HG03066 (cell line): ENCODE measurements around the gene CCL24.
"Not testable (repeated sequence)": the region's sequence is repeated elsewhere in the genome, so short reads cannot be mapped to it uniquely, and the experiment has no call there.

Source experiments
- ATAC-seq: cut with Tn5 transposase; IDR thresholded peaks from one replicate; pipeline ENCODE4 v1.9.1; 2021; ENCODE audit warnings: low read depth; ENCODE audit not compliant: unreplicated experiment

CCL24 gene, protein sequence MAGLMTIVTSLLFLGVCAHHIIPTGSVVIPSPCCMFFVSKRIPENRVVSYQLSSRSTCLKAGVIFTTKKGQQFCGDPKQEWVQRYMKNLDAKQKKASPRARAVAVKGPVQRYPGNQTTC

DNA sequence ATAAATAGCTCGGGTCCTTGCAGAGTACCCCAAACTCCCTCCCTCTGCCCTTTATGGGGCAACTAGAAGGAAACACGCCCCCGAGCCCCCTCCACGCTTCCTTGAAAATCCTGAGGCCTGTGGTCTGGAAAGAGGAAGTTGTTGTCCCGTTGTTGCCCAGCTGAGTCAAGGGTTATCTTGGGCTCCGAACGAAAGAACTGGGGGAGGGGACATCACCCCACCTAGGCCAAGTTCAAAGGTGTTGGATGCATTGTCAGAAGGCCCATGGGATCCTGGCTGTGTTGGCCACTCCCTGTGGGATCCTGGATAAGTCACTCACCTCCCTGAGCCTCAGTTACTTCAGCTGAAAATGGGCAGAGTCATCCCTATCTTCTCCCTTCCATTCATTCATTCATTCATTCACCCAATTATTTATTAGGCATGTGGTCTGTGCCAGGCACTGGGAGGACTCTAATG, at the start of gene CCL24:
Gene CCL24 (minus strand): TSS at position 26 of the 456 bp plus-strand sequence. CDS start 91 bp downstream, outside the sequence.
- ATAC-seq, result no peak

DNA sequence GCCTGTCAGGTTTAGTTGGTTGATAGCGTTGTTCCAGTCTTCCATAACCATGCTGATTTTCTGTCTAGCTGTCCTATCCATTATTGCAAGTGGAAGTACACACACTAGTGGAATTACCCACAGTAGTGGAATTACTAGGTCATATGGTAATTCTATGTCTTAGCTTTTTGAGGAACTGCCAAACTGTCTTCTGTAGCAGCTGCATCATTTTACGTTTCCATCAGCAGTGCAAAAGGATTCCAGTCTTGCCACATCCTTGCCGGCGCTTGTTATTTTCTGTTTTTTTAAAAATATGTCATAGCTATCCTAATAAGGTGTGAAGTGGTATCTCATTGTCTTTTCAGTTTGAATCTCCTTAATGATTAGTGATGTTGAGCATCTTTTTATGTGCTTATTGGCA, 48.0 kb upstream of the CCL24 start:
- ATAC-seq, result no peak

DNA sequence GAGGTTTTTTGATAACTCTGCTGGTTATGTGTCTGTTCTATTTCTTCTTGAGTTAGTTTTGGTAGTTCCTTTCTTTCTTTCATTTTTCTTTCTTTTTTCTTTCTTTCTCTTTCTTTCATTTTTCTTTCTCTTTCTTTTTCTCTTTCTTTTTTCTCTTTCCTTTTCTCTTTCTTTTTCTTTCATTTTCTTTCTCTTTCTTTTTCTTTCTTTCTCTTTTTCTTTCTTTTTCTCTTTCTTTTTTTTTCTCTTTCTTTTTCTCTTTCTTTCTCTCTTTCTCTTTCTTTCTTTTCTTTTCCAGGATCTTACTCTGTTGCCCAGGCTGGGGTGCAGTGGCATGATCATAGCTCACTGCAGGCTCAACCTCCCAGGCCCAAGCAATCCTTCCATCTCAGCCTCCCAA, 44.8 kb upstream of the CCL24 start:
- no peak for ATAC-seq

DNA sequence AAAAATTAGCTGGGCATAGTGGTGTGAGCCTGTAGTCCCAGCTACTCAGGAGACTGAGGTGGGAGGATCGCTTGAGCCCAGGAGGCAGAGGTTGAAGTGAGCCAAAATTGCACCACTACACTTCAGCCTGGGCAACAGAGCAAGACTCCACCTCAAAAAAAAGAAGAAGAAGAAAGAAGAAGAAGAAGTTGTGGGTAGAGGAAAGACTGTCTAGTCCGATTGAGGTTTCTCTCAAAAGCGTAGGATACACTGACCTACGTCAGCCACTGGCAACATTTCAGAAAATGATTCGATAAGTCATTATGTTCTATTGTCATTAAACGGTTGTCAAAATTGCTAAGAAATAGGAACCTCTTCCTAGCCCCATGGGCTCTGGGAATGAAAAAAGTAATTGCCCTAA, 42.9 kb upstream of the CCL24 start:
- ATAC-seq, result no peak

DNA sequence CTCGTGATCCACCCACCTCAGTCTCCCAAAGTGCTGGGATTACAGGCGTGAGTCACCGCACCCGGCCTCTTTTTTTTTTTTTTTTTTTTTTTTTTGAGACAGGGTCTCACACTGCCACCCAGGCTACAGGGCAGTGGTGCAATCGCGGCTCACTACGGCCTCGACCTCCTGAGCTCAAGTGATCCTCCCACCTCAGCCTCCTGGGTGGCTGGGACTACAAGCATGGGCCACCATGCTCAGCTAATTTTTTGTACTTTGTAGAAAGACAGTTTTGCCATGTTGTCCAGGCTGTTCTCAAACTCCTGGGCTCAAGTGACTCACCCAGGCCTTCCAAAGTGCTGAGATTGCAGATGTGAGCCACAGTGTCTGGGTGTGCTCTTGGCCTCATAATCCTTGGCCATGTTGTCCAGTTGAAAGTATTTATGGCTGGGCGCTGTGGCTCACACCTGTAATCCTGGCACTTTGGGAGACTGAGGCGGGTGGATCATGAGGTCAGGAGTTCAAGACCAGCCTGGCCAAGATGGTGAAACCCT, 41.3 kb upstream of the CCL24 start:
- ATAC-seq, result not testable (repeated sequence)

DNA sequence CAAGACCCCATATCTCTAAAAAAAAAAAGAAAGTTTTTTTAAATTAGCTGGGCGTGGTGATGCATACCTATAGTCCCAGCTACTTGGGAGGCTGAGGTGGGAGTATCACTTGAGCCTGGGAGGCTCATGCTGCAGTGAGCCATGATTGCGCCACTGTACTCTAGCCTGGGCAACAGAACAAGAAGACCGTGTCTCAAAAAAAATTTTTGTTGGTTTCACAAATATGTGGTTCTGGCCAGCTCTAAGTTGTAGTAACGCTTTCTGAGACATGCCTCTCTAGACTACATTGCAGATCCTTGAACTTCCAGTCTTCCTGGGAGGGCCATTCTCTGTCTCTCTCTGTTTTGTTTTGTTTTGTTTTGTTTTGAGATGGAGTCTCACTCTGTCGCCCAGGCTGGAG, 40.6 kb upstream of the CCL24 start:
- ATAC-seq, result no peak

DNA sequence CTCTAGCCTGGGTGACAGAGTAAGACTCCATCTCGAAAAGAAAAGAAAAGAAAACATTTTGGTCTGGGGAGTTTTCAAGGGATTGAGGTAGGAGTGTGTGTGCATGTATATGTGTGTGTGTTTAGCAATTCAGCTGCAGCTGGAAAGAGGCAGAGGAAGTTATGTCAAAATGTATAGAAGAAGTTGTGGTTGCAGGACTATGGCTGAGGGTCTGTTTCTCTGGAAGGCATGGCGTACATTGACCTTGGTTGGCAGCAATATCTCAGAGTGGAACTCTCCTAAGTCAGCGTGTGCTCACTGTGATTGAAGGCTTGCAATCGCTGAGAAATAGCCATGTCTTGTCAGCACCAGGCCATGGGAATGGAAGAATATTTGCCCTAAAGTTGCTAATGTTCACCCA, 36.6 kb upstream of the CCL24 start:
- no peak for ATAC-seq

DNA sequence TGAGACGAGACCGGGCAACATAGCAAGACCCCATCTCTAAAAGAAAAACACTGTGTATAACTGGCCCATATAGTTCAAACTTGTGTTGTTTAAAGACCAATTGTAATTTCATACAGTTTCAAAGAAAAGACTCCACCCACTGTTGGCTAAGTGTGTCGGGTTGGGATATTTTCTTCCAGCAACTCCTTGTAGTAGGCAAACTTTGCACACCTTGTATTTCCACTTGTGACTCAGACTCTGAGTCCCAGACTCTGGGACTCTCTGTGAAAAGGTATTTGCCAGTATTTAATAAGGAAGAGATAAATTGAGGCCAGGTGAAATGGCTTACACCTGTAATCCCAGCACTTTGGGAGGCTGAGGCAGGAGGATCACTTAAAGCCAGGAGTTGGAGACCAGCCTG, 36.0 kb upstream of the CCL24 start:
- no peak for ATAC-seq

DNA sequence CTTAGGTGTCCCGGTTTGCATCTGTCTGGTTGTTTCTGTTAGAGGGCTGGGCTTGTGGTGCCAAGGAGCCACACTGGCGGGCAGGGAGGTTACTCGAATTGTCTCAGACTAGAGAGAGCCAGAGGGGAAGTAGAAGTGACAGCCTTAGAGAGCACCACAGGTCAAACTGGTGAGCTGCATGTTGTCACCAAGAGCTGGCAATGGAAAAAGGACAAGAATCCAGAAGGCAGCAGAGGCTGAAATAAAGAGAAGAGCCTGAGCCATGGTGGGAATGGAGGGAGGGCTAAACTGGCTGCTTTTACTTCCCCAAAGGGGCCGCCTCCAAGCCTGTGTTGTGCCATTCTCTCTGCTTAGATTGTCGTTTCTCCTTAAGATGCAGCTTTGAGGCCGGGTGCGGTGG, 34.1 kb upstream of the CCL24 start:
- no peak for ATAC-seq

DNA sequence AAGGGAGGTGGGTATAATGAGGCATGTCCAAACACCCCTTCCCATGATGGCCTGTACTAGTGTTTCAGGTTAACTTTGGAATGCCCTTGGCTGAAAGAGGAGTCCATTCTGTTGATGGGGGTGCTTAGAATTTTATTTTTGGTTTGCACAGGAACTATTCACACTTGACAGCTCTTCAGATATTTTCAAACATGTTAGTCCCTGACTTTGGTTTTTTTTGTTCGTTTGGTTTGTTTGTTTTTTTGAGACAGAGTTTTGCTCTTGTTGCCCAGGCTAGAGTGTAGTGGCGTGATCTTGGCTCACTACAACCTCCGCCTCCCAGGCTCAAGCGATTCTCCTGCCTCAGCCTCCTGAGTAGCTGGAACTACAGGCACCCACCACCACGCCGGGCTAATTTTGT, 31.5 kb upstream of the CCL24 start:
- ATAC-seq, result not testable (repeated sequence)

DNA sequence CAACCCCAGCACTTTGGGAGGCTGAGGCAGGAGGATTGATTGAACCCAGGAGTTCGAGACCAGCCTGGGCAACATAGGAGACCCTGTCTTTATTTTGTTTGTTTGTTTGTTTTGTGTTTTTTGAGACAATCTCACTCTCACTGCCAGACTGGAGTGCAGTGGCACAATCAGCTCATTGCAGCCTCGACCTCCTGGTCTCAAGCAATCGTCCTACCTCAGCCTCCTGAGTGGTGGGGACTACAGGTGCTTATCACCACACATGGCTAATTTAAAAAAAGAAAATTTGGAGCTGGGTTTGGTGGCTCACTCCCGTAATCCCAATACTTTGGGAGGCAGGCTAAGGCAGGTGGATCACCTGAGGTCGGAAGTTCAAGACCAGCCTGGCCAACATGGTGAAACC, 30.6 kb upstream of the CCL24 start:
- ATAC-seq, result no peak

DNA sequence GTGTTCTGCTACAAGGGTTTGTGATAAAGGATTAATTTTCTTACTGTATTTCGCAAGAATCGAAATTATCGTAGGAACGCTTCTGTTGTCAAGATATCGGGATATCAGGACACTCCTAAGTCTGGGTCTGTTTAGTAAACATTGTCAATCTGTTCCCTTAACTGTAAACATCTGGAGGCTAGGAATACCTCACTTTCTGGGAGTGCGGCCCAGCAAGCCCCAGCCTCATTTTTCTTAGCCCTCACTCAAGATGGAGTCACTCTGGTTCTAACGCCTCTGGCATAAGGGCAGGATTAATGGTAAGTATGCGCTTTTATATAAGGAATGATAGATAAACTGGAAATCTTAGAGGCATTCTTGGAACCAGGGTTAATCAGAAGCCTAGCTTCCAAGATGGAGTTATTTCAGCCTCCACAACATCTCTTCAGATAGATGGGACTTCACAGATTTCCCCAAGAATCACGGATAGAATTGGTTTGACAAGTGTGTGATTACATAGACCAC, 30.1 kb upstream of the CCL24 start:
- no peak for ATAC-seq

DNA sequence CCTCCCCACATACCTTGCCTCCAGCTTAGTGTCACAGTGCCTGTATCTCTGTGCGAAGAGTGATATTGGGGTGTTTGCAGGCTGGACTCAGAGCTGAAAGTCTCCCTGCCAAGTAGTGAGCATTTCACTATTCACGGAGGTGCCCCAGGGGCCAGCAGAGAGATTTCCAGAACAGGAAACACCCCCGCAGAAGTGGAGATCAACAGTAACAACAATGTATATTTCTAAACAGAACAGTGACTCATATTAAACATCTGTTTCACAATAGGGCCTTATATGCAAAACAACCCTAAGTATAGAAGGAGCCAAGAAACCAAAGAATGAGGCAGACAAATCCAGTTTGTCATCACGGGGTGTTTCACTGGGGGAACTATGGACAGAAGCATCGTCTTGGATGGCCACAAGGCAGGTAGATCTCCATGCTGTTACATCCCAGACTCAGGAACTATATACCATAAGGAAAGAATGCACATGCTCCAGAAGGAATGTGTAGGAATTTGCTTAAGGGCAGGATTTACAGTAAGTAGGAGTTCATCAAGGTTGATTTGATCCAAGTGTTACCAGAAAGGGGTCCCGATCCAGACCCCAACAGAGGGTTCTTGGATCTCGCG, 29.3 kb upstream of the CCL24 start:
- ATAC-seq, result peak; percentile 87

DNA sequence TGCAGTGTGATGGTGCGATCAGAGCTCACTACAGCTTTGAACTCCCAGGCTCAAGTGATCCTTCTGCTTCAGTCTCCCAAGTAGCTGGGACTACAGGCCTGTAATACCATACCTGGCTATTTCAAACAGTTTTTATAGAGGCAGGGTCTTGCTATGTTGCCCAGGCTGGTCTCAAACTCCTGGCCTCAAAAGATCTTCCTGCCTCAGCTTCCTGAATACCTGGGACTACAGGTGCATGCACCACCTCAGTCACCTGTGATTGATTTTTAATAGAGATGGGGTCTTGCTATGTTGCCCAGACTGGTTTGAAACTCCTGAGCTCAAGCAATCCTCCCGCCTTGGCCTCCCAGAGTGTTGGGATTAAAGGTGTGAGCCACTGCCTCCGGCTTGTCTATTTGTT, 26.4 kb upstream of the CCL24 start:
- no peak for ATAC-seq

DNA sequence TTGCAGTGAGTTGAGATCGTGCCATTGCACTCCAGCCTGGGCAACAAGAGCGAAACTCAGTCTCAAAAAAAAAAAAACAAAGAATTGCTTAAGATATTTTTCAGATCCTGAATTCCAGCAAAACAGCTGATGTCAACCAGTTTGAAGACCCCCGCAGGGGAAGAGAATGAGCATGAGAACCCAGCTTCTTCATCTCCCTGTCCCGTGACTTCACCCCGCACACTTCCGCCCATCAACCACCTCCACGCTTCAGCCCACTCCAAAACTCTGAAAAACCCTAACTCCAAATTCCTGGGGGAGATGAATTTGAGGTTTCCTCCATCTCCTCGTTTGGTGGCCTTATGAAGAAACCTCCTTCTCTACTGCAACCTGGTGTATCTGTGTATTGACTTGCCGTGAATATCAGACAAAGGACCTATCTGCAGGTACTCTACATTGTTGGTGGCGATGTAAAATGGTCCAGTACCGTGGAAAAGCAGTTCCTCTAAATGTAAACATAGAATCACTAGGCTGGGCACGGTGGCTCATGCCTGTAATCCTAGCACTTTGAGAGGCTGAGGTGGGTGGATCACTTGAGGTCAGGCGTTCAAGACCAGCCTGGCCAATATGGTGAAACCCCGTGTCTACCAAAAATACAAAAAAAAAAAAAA, 24.8 kb upstream of the CCL24 start:
- ATAC-seq, result not testable (repeated sequence)

DNA sequence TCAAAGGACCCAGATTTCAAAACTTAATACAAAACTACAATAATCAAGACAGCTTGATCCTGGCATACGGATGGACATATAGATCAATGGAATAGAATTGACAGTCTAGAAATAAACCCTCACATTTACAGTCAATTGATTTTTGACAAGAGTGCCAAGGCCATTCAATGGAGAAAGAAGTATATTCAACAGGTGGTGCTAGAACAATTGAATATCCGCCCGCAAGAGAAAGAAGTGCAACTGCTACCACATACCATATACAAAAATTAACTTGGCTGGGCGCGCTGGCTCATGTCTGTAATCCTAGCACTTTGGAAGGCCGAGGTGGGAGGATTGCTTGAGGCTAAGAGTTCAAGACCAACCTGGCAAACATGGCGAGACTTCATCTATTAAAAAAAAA, 23.2 kb upstream of the CCL24 start:
- ATAC-seq, result no peak

DNA sequence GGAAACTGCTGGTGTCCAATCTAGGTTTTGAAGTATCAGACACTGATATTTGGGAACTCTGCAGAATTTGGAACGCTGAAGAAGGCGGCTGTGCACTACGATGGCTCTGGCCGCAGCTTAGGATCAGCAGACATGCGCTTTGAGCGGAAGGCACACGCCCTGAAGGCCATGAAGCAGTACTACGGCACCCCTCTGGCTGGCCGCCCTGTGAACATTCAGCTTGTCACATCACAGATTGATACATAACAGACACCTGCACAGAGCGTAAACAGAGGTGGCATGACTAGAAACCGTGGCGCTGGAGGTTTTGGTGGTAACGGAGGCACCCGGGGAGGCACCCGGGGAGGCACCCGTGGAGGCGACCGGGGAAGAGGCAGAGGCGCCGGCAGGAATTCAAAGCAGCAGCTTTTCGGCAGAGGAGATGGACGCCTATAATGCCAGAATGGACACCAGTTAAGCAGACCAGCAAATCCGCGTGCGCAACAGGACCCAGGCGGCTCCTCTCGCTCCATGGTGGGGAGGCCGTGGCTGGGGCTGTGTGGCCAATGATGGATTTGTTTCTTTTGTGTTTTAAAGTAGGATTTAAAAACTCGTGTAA, 22.2 kb upstream of the CCL24 start:
- ATAC-seq, result no peak

DNA sequence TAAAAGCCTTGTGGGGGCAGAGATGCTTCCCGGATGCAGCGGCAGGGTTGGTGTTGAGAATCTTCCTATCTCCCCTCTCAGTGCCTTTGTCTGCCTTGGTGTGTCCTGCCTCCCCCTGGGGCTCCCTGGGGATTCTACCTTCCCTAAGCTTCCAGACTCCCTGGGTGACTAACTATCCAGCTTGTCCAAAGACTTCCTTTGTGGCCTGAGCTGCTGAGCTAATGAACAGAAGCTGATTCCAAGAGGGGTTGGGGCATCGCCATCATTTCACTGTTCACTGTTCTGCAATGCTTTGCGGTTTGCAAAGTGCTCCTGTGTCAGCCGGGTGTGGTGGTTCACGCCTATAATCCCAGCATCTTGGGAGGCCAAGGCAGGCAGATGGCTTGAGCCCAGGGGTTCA, 20.1 kb upstream of the CCL24 start:
- not testable (repeated sequence) for ATAC-seq

DNA sequence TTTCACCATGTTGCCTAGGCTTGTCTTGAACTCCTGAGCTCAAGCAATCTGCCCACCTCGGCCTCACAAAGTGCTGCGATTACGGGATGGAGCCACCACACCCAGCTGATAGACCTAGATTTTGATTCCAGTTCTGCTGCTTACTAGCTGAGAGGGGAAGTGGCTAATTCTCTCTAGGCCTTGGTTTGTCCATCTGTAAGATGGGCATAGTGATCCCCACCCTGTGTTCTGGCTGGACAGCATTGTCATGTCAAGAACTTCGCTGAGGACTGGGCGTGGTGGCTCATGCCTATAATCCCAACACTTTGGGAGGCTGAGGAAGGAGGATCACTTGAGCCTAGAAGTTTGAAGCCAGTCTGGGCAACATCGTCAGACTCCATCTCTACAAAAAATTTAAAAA, 17.4 kb upstream of the CCL24 start:
- no peak for ATAC-seq

DNA sequence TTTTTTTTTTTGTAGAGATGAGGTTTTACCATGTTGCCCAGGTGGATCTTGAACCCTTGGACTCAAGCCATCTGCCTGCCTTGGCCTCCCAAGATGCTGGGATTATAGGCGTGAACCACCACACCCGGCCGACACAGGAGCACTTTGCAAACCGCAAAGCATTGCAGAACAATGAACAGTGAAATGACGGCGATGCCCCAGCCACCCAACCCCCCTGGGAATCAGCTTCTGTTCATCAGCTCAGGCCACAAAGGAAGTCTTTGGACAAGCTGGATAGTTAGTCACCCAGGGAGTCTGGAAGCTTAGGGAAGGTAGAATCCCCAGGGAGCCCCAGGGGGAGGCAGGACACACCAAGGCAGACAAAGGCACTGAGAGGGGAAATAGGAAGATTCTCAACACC, 16.1 kb upstream of the CCL24 start:
- not testable (repeated sequence) for ATAC-seq

DNA sequence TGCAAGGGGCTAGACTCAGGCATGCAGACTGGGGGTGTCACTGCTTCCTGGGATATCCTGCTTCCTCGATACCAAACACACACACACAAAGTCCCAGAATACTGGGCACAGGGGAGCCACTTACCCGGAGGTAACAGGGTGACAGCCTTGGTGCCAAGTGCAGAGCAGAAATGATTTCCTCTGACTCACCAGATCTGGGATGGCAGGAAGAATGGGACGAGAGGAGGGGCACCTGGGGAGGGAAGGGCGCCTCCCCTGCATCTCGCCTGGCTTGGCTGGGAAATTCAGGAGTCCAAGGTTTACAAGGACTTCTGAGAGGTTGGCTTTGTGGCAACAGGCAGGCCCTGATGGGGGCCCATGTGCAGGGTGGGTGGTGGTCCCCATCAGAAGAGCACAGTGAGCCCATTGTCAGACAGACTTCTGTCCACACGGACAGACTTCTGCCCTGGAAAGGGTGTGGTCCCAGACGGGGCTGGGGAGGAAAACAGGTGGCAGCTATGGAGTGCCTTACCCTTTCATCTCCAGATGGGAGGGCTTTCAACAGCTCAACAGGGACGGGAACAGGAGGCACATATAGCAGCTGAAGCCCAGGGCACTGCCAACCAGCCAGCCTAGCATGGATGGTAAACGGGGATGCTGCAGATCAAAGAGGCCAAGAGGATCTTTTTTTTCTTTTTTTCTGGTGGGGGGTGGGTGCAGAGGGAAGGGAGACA, 9.7 kb upstream of the CCL24 start:
- ATAC-seq, result no peak
